K562 (cell line): ENCODE data around the gene AQP5. TPM values are rescaled to one million over a fixed set of nuclear protein-coding genes. Genes with fewer than 3 reads are reported as not detected.

ENCODE experiments used
- ATAC-seq: fragments of 200-7000 bp; cut with Tn5 transposase; 3 replicates; pipeline ENCODE4 v1.9.1; 2020; ENCODE audit warnings: moderate library complexity
- BruUV-seq: library from RNA; stranded (reverse); fragments of 400-500 nt; replicated peaks from 2 replicates; lab custom pipeline; 2021; lab: Mats Ljungman, UMichigan
- CTCF ChIA-PET: fragments of 300-600 bp; formaldehyde crosslinking; extraction: SDS; loops from one replicate; lab custom pipeline; 2021; ENCODE audit warnings: low intra/inter-chr PET ratio; lab: Yijun Ruan, JAX
- POLR2A ChIA-PET: fragments of 300-600, 350-650 bp; sonication (Branson Sonifier 250); formaldehyde crosslinking; extraction: SDS; loops from one replicate; lab custom pipeline; 2021; ENCODE audit warnings: antibody characterized with exemption, inconsistent platforms; lab: Yijun Ruan, JAX
- DNase-seq, 4 experiments: peaks; one replicate each; pipeline versions ENCODE4 v3.0.0 to v3.0.0-alpha.2; 2011 to 2018; ENCODE audit warnings: low spot score in 3 of 4, mixed read lengths in 3 of 4; ENCODE audit errors: extremely low read depth in 1 of 4
- FAIRE-seq: peaks from 2 replicates; lab custom pipeline; 2011; peaks lifted over from hg19 to GRCh38; lab: Jason Lieb, UNC
- H2AFZ ChIP-seq: 2 replicates; pipeline ENCODE4 v1.6.0; 2011; ENCODE audit warnings: low read depth, low read length, control low read depth, inconsistent platforms
- H3K27ac ChIP-seq: fragments of 200-600 bp; 3 replicates; pipeline ENCODE4 v1.8.0; 2011; ENCODE audit warnings: low read depth, mild to moderate bottlenecking, control low read depth, inconsistent platforms, low read length, moderate library complexity, mixed read lengths; ENCODE audit errors: extremely low read depth
- H3K27me3 ChIP-seq, 2 experiments: fragments of 300-600 bp in 1 of 2; 2 replicates in 1 of 2; 3 replicates in 1 of 2; pipeline versions ENCODE4 v1.6.0 to v1.8.0; 2011; ENCODE audit warnings: inconsistent platforms in 2 of 2, low read length in 2 of 2, mild to moderate bottlenecking in 1 of 2, mixed read lengths in 1 of 2, moderate library complexity in 1 of 2; ENCODE audit not compliant: control insufficient read depth in 2 of 2, insufficient read depth in 2 of 2
- H3K36me3 ChIP-seq: fragments of 300-600 bp; 3 replicates; pipeline ENCODE4 v1.8.0; 2011; ENCODE audit warnings: mild to moderate bottlenecking, low read length, inconsistent platforms; ENCODE audit not compliant: control insufficient read depth, insufficient read depth
- H3K4me1 ChIP-seq, 2 experiments: fragments of 200-600 bp in 1 of 2; replicated peaks in 1 of 2; 2 replicates in 1 of 2; 3 replicates in 1 of 2; pipeline versions ENCODE4 v1.5.1 to v1.8.0; 2011; ENCODE audit warnings: inconsistent platforms in 2 of 2, low read length in 2 of 2, mild to moderate bottlenecking in 1 of 2, mixed read lengths in 1 of 2, moderate library complexity in 1 of 2; ENCODE audit not compliant: control insufficient read depth in 2 of 2, insufficient read depth in 2 of 2
- H3K4me2 ChIP-seq: 2 replicates; pipeline ENCODE4 v1.6.1; 2011; ENCODE audit warnings: low read length, control low read depth, inconsistent platforms, mixed read lengths; ENCODE audit not compliant: insufficient read depth
- H3K4me3 ChIP-seq: fragments of 200-600 bp; sonication (generic), shearing (Covaris generic); 2 replicates; pipeline ENCODE4 v1.5.1; 2016; ENCODE audit warnings: control low read depth, inconsistent platforms
- H3K79me2 ChIP-seq: fragments of 200-600 bp; 3 replicates; pipeline ENCODE4 v1.8.0; 2011; ENCODE audit warnings: low read length, inconsistent platforms; ENCODE audit not compliant: control insufficient read depth, insufficient read depth
- H3K9ac ChIP-seq, 2 experiments: 2 replicates each; pipeline versions ENCODE4 v1.6.0 to v1.6.1; 2011; ENCODE audit warnings: low read depth in 2 of 2, low read length in 2 of 2, control low read depth in 1 of 2, inconsistent platforms in 1 of 2, mild to moderate bottlenecking in 1 of 2, mixed read lengths in 1 of 2; ENCODE audit not compliant: insufficient read depth in 1 of 2
- H3K9me1 ChIP-seq: one replicate; pipeline ENCODE4 v1.6.0; 2011; ENCODE audit warnings: inconsistent platforms, mild to moderate bottlenecking, low read length, moderate library complexity; ENCODE audit not compliant: control insufficient read depth, insufficient read depth
- H3K9me3 ChIP-seq: replicated peaks from 2 replicates; pipeline ENCODE4 v1.5.1; 2011; ENCODE audit warnings: low read depth, low read length, inconsistent platforms; ENCODE audit not compliant: control insufficient read depth, insufficient read depth
- H4K20me1 ChIP-seq: replicated peaks from 2 replicates; pipeline ENCODE4 v1.6.1; 2011; ENCODE audit warnings: low read length, inconsistent platforms, mixed read lengths; ENCODE audit not compliant: control insufficient read depth, insufficient read depth
- CHD1 ChIP-seq: fragments of 200-600 bp; sonication (generic); IDR thresholded peaks from one replicate; pipeline ENCODE4 v1.6.1; 2012; ENCODE audit warnings: mild to moderate bottlenecking, moderate library complexity, low read length, inconsistent platforms
- DDX20 ChIP-seq: fragments of 450-650 bp; IDR thresholded peaks from 2 replicates; pipeline ENCODE4 v1.6.1; 2016; ENCODE audit warnings: missing genetic modification characterization, low read depth, mild to moderate bottlenecking, missing compliant biosample characterization, moderate library complexity
- PPARD ChIP-seq: fragments of 250-450 bp; sonication (Bioruptor Pico); IDR thresholded peaks from 2 replicates; pipeline ENCODE4 v1.8.0; 2022; ENCODE audit warnings: inconsistent platforms, mild to moderate bottlenecking, moderate library complexity
- SAFB2 ChIP-seq: fragments of 200-400 bp; formaldehyde crosslinking; IDR thresholded peaks from 2 replicates; pipeline ENCODE4 v1.6.1; 2018; ENCODE audit warnings: borderline replicate concordance, low read length, low read depth, moderate library complexity; ENCODE audit not compliant: severe bottlenecking
- SRSF3 ChIP-seq: fragments of 200-400 bp; formaldehyde crosslinking; IDR thresholded peaks from 2 replicates; pipeline ENCODE4 v1.6.1; 2016; ENCODE audit warnings: mild to moderate bottlenecking, low read length, moderate library complexity; ENCODE audit not compliant: insufficient read depth
- ZBTB17 ChIP-seq: fragments of 450-650 bp; formaldehyde crosslinking; IDR thresholded peaks from 2 replicates; pipeline ENCODE4 v1.4.0; 2020; ENCODE audit warnings: mild to moderate bottlenecking
- in situ Hi-C: fragments of 300-500 bp; cut with MboI; formaldehyde crosslinking; loops from 4 replicates; pipeline ENCODE4 v1.15.0; 2018; ENCODE audit warnings: inconsistent platforms, mixed read lengths
- intact Hi-C: fragments of 100-400 bp; cut with micrococcal nuclease; formaldehyde crosslinking; loops from 2 replicates; pipeline ENCODE4 v1.14.2; 2022
- polyA plus RNA-seq, 8 experiments: library from polyadenylated mRNA; depleted of rRNA in 4 of 8; stranded (reverse) in 5 of 8; unstranded in 3 of 8; fragments of >200 nt; fragmentation: Nextera tagmentation in 2 of 8; fragmentation: Illumina TruSeq in 1 of 8; extraction: Ambion mirVana in 2 of 8; extraction: Trizol in 1 of 8; gene quantifications; 2 replicates each; pipeline versions ENCODE4 v1.2.1 to v1.2.3, GENCODE V29; 2011 to 2014; ENCODE audit warnings: inconsistent platforms in 1 of 8, missing spikeins in 1 of 8
- total RNA-seq, 7 experiments: library from RNA; depleted of rRNA in 6 of 7; stranded (reverse); fragments of >200 nt in 6 of 7; fragmentation: Illumina TruSeq in 2 of 7; extraction: Trizol in 2 of 7; gene quantifications; 2 replicates each; pipeline versions ENCODE4 v1.2.1 to v1.2.3, GENCODE V29; 2011 to 2021; ENCODE audit warnings: low replicate concordance in 1 of 7

AQP5 gene
- total and polyA plus RNA-seq, 9 of the 15 experiments (the other 6 are each of a cell fraction or from before 2014, with no cell fraction given), result not detected

DNA sequence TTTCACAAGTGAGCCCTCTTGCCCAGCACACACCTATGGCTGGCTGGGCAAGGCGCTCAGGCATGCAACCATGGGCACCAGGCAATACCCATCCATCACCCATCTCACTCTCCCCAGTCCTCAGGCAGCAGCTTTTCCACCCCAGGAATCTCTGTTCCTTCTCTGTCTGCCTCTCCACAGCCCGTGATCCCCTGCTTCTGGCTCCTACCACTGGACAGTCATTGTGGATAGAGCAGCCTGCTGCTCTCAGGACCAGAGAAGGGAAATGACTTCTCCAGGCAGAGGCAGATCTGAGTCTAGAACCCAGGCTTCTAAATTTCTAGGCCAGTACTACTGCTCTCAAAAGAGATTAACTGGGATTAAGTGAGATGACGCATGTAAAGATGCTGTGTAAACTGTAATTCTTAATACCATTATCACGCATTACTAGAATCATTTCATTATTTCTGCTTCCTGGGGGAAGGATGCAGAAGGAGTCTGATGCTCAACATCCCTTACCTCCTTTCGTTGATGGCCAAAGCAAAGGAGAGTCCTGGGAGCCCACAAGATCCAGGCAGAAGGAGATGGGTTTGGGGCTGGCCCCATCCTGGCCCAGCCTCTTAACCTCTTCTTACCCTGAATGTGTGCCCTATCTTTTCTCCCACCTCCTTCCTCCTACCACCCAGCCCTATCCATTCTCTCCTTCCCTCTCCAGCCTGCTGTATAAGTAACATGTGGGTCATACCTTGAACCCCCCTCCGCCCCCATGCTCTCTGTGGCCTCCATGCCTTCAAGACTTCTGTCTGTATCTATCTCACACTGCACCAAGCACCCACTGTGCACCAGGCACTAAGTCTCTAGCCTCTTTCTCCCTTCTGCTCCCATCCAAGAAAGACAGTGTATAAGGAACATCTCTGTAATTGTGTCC lies 4.8 kb upstream of the AQP5 start (continued):
- no peak for TF ChIP-seq ZBTB17 (CRISPR knock-in tag)
- no peak for TF ChIP-seq DDX20 (tag)
- TF ChIP-seq SAFB2, result no peak
- no peak for TF ChIP-seq PPARD (CRISPR knock-in tag)
- no peak for TF ChIP-seq SRSF3
- TF ChIP-seq, all 486 proteins: peak for 0

DNA sequence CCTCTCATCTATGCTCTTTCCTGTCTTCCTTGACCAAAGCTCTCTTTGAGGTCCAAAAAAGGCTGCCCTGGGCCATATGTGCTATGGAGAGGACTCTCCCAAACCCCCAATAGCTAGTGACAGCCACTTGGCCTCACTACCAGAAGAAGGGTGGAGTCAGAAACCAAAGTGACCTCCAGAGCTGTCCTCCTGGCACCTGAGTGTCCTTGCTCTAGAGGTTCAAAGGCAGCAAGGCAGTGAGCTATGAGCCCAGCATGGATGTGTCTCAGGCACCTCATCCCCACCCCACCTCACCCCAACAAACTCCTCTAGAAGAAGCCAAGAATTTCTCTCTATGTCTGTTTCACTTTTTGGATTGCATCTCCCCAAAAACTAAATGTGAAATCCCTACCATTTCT lies 4.1 kb upstream of the AQP5 start:
- FAIRE-seq (no peak), DNase-seq (no peak), ATAC-seq (no peak)
- Histone ChIP-seq H3K9ac (no peak overlapping the region), H4K20me1 (no peaks in the 10 kb centered on the region), H3K79me2 (no peaks in the 10 kb centered on the region), H3K4me3 (no peak overlapping the region), H2AFZ (no peak overlapping the region), H3K9me1 (no peaks in the 10 kb centered on the region), H3K4me1 (peaks cover 0 to 22% of the 10 kb centered on the region in 2 experiments; a peak in 1 of 5 replicates), H3K36me3 (no peaks in the 10 kb centered on the region), H3K27me3 (peaks cover 11 to 43% of the 10 kb centered on the region in 2 experiments; a peak in 4 of 5 replicates), H3K4me2 (no peak overlapping the region), H3K27ac (no peak overlapping the region), H3K9me3 (no peaks in the 10 kb centered on the region)
- POLR2A ChIA-PET, result interaction anchor here (0.7 to 1.7 kb wide), 2 partner anchors 8 to 12 kb away, joined by 4 read pairs; partner anchors contain the start of gene AQP2
- in situ Hi-C loops, result no loop called here
- no TSS peak for BruUV-seq
- TF ChIP-seq CHD1, result no peak
- intact Hi-C loops, result no loop called here
- CTCF ChIA-PET, result no interaction called here
